CD4-positive, alpha-beta T cell treated with Interleukin-6 for 4 hours (primary cell): ENCODE measurements around the gene HLCS.

Source experiments
- DNase-seq: peaks from one replicate; pipeline ENCODE4 v3.0.0-alpha.2; 2020; ENCODE audit warnings: mixed read lengths

The HLCS gene

DNA sequence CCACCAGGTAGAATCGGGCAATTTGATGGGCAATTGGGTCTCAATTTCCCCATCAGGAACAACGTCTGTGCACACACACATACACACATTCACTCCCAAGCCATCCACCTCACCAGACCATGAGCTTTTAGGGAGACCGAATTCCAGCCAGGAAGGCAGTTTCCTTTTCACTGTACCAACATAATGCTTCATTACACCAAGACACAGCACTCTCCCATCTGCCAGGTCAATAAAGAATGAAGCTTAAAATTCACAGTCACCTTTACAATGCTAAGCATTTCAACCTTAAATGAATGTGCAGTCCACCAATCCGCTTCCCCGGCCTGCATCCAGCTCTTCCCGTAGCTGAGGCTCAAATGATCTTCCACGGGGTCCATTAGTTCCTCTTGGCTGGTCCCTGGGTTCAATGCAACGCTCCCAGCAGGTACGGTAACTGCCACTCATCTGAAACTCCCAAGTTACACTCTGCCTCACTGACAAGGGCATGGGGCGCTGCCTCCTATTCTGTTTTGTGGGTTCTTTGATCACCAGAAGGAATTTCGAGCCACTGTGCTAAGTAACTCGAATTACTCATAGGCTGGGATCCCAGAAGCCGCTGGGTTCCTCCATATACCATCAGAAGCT, 162.5 kb downstream of the HLCS start:
- no peak for DNase-seq

DNA sequence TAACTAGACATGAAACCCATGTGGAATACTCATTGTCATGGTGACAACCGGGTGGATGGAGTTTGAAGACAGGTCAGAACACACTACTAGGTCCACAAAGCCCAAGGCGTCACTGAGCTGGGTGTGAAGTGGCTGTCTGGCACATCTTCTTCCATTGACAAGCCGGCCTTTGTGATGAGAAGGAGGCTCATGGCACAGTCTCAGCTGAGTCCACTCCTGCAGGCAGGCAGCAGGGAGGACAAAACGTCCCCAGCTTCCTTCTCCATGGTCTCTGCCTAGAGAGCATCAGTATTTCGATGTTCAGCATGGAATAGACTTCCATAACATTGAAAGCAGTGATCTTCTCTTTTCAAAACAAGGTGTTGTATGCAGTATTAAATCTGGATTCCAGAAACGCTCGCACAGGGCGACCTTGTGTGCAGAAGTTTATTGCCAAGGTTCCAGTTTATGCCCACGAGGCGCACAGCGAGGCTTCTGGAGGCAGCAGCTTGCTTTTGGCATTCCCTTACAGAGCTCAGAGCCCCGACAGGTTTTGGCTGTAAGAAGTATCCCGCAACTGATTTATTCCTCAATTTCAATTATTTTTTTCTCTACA, 163.3 kb downstream of the HLCS start:
- DNase-seq, result no peak

DNA sequence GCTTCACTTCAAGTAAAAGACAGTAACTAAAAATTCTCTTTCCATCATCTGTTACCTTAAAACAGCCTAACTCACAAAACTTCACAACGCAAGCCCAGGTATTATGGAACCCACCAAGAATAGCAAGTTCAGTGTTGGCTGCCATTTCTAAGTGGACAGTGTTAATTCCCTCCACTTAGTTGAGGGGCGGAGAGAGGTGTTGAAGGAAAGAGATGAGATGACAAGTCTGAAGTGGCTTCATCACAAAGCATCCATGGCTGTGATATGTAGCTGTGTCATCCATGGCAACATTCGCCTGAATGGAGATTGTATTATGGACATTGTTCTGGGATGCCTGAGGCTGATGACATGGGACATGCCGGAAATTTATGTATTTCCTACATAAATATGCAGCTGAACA, 165.7 kb downstream of the HLCS start:
- no peak for DNase-seq

DNA sequence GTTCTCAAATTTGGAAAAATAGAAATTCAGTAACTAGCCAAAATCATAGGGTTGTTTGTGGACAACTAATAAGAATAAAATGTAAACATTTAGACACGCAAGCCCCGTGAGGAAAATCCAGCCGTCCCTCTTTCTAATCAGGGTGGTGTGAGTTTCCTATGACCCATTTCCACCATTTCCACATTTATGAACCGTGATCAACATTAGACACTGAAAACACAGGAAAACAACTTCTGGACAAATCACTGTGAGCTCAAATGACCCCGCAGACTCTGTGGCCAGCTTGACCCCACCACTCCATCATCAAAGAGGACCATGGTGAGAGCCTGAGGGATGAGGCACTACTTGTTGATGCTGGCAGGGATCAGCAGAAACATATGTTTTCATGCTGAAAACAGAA, 166.6 kb downstream of the HLCS start:
- no peak for DNase-seq

DNA sequence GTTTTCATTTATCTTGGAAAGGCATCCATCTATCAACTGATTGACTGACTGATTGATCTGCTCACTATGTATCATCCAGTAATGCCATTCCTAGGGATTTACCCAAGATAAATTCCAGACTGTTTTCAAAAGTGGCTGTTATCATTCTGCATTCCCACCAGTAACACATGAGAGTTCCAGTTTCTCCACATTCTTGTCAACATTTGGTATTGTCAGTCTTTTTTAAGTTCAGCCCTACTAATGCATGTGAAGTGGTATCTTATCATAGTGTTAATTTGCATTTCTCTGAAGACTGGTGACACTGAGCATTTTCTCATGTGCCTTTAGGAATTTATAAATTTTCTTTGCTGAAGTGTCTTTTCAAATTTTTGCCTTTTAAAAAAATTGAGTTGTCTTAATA, 168.0 kb downstream of the HLCS start:
- no peak for DNase-seq

DNA sequence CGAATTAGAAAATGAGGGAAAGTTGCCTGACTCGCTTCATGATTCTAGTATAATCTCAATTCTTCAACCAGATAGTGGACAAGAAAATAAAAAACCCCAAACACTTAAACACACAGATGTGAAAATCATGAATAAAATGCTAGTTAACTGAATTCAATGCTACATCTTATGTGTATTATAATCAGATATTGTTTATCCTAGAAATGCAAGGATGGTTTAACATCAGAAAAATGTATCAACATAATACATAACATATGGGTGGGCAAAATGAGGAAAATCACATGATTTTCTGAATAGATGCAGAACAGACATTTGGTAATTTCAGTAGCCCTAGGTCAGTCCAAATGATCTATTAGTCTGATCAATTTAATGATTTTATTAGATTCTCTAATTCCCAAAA, 170.4 kb downstream of the HLCS start:
- no peak for DNase-seq

DNA sequence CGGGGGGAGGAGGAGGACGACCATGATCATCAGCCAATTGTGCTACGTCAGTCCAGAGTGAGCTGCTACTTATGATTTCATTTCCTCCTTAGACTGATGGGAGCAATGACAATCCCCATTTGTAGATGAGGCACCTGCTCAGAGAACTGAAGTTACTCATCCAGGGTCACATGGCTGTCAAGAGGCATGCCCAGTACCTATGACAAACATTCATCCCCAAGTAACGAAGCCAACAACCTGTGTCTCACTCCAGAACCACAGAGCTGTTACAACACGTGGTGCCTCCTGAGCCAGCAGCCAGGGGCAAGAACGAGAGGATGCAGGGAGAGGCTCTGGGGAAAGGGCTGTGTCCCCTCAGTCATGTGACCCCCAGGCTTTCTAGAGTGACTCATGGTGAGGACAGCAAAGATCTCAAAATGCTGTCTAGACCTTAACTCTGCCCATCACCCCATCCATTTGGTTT, 173.9 kb downstream of the HLCS start:
- no peak for DNase-seq

DNA sequence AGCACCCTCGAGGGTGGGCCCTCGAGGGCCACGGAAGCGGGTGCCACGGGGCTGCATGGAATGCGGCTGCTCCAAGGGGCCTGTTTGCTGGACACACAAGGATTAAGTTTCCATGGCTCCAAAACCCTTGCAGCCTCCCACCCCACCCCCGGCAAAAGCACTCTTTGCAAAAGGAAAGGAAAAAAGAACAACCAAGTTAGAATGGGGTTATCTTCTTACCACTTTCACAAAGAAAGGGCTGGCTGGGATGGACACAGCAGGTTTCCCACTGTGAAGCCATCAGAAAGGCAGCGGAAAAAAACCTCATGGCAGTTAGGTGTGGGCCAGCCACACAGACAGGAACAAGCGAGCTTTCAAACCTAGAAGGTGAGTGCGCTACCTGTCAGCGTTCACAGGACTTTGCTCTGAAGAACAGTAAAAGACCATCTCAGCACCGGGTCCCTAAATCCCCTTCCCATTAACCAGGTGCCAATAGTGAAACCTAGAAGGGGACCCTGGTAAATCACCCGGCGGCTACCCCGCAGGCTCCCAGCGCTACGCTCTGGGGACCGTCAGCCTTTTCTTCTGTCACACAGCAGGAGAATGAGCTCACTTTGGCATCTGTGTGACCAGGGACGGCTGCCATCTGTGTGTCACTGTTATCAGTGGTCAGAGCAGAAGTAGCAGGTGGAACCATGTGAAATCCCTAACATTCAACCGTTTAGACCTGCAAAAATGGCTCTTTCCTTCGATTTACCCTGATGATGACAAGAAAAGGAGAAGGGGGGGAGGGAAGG, 174.6 kb downstream of the HLCS start:
- no peak for DNase-seq

DNA sequence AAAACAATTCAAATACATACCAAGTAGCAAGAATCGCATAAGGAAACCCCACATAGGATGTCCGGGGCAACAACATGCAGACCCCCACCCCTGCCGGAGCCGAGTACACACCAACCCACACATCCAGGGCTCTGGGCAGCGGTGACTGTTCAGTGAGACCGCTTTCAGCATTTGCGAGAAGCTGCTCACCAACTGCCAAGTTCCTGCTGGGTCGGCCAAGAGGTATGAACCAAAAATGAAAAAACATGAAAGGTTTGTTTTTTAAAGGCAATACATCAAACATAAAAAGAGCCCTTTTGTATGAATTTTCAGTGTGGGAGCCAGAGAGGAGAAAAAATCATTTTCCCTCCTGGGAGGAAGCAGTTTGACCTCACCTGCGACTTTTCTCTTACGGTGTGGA, 175.3 kb downstream of the HLCS start:
- no peak for DNase-seq

DNA sequence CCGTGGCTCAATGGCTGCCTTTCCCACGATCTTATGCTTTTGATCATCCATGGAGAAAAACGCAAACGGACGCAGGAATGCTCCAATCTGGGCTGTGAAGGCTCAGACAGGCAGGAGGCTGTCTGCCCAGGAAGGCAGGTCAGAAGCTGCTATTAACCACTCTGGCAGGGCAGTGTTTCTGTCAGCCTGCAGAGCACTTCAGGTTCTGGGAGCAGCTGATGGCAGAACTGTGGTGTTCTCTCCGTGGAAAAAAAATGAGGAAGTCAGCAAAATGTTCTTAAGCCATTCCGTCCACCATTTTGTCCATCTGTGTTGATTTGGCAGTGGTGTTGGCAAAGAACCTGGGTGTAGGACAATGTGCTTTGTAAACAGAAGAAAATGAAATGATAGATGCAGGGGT, 175.9 kb downstream of the HLCS start:
- no peak for DNase-seq

DNA sequence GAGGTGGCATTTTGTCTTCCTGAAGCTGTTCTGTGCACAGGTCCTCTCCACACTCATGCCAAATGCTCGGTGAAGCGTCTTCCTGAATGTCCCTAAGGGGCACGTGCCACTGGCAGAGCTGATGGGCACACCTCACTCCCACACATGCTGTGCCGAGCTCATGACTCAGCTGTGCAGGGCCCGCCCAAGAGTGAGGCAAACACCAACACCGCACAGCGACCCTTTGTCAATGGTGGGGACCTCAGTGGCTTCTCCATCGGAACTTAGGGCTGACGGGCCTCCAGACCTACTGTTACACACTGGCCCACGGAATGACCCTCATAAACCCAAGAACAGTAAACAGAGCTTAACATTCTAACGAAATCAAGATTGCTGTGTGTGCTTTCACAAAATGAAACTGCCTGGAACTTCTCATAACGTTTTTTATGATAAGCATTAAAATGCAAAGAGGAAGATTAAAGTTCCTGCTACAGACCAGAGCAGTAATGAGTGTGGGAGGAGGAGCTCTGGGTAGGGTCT, 178.3 kb downstream of the HLCS start:
- no peak for DNase-seq

DNA sequence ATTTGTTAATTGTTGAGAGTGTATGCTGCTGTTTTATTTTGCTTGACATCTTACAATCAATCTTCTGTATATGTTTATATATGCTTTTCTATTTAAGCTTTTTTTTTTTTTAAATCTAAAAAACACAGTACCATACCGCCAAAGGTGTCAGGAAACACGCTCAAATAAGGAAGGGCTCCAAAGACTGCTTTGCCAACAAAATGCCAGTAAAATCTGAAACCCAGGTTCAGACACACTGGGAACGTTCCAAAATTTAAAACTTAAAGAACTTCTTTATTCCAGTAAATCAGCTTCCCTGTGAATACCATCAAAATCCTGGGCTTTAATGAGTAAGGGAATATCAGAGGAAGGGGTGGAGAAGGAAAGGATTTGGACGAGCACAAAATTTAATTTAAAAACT, 180.3 kb downstream of the HLCS start:
- no peak for DNase-seq

DNA sequence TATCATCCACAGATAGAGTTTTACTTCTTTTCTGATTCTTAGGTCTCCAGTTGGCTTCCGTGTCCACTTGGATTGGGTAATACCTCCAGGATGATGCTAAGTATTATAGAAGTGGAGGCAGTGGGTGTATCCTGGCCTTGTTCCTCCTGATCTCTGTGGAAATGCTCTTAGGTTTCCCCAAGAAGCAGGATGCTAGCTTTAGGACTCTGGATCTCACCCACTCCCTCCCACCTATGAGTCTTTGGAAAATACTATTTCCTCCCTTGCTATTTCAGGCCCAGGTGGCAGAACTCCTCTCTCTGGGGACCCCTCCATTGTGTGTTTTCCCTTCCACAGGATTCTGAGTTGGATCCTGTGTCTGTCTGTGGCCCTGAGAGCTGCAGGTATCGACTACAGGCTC, 180.9 kb downstream of the HLCS start:
- no peak for DNase-seq

DNA sequence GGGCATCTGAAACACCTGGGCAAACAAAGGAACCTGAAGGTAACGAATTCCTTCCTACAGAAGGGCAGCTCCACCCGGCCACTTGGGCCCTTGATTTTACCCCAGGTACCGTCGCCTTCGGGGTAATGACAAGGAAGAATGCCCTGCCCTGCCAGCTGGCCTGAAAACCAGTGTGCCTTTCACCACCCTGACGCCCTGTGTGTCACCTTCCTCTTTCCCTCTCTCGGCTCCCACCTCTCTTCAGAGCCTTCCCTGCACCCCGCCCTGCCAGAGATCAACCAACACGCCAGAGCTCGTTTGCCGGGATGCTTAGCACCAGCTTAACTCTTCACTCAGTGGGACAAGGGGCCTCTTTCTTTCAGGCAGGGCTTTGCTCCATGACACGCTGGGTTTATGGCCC, 181.5 kb downstream of the HLCS start:
- DNase-seq, result no peak

DNA sequence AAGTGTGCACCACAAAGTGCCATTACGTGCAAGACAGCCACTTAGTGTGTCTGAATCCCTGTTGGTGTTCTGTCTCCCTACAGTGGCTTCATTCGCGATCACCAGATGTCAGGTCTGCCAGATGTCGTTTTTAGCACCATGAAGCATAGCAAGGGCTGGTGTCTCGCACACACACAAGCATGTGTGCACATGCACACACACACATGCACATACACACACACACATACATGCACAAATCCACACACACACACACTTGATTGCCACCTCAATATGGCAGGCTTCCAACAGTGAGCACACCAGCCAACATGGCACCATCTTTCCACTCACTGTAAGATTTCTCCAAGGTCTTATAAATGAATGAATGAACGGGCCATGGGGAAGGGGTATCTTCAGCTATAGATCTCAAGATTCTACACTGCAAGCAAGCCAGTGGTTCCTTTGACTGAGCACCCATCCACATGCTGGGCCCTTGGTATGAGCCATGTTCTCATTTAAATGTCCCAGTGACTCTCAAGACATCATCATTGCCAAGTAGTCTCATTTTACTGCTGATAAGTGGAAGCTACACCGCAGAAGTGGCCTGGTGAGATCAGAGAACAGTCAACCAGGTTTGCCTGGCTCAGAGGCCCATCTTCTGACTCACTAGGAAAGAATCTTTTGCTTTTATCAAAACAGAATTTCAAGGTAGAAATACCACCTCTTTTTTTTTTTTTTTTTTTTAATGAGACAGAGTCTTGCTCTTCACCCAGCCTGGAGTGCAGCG, 182.7 kb downstream of the HLCS start:
- no peak for DNase-seq

DNA sequence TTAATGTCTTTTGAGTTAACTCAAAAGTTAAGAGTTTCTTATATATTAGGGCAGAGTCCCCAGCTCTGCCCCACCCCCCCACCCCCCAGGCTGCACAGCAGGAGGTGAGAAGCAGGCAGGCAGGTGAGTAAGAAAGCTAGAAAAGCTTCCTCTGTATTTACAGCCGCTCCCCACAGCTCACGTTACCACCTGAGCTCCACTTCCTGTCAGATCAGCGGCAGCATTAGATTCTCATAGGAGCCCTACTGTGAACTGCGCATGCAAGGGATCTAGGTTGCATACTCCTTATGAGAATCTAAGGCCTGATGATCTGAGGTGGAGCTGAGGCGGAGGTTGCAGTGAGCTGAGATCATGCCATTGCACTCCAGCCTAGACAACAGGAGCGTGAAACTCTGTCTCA, 185.6 kb downstream of the HLCS start:
- DNase-seq, result no peak

DNA sequence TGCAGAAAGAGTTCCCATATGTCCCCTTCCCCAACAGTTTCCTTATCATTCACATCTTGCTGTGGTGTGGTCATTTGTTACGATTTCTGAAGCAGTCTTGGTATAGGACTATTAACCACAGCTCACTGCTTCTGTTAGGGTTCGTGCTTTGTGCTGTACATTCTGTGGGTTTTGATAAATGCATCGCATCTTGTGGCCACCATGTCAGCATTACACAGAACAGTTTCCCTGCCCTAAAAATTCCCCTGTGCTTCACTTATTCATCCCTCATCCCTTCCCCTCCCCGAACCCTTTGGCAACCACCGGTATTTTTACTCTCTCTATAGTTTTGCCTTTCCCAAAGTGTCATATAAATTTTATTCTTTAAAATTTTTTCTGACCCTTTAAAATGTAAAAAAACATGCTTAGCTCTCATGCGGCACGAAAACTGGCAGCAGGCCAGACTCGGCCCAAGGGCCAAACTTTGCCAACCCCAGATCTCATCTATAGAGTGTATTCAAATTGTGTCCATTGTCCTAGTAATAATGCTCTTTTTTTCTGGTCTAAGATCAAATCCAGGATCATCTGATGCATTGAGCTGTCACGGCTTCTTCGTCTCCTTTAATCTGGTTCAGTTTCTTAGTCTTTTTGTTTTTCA, 189.4 kb downstream of the HLCS start:
- no peak for DNase-seq

DNA sequence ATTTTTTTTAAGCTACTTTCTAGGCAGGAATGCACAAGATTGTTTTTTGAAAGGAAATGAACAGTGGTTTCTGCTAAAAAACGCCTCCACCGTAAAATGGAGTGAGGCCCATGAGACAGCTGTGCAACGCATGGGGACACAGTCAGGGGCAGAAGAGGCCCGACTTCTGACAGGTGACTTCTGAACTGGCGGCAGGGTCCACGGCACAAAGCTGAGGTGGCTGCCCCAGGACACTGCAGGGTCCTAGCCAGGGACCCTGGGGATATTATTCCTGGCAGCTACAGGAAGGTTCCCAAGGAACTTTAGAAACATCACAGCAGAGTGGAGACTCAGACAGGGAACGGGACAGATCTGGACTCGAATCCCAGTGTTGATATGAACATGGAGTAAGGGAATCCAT, 192.5 kb downstream of the HLCS start:
- DNase-seq, result no peak

DNA sequence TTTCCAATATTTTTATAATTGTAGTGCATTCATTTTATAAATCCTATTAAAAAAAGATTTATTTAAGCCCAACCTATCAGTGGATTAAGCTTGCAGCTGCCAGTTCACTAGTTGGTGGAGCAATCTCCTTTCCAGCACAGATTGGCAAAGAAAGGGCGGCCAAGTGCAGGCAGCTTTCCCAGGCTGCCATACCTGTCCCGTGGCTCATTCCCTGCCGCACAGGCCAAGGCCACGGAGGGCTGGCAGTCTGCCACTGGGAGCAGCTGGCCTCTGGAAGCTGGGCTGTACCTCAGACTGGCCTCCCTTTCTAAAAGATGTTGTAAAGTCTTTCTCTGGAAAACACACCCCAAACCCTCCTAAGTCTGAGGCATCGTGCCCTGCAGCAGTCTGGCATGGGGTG, 193.4 kb downstream of the HLCS start:
- no peak for DNase-seq

DNA sequence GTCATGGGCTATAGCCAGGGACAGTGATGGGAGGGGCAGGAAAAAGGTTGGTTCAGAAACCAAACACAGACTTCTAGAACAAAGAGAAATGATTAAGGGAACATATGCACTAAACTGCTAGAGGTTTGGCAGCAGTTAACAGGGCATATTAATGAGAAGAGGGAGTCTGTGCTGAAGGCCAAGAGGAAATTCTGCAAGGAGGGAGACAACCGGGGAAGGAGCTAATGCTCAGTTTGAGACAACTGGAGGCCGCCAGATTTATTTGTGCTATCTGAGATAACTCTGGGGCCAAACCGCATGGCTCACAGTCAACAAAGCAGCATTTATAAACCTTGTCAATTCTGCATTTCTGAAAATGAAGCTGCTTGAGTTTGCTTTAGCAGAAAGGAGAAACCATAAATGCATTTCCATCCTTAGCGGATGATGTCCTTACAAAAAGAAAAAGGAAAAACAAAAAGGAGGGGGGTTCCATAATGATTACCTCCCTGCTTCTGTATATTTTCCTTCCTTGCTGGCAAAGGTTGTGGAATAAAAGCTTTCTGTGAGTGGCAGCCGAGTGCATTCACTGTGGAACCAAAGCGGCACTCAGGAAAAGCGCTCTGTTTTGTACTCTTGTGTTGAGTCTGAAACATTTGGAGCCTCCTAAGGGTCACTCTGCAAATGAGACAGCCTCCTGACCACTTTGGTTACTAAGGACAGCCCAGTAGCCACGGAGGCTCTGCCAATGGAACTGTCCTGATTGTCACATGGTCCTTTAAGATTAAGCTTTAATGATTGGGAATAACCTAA, 197.2 kb downstream of the HLCS start:
- no peak for DNase-seq

DNA sequence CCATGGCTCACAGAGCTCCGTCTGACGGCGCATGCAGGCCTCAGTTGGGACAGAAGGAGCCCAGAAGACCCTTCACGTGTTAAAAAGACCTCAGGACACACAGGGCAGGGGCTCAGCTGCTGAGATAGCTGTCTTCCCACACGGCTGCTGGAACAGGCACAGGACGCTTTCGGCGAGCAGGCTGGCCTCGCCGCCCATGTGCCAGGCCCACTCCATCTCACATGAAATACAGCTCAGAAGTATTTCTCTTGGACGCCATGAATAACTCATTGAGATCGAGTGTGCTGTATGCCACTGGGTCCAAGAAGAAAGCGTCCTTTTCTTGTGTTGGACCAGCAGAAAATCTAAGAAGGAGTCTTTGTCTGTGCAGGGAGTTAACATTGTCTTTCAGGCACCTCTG, 198.0 kb downstream of the HLCS start:
- no peak for DNase-seq

DNA sequence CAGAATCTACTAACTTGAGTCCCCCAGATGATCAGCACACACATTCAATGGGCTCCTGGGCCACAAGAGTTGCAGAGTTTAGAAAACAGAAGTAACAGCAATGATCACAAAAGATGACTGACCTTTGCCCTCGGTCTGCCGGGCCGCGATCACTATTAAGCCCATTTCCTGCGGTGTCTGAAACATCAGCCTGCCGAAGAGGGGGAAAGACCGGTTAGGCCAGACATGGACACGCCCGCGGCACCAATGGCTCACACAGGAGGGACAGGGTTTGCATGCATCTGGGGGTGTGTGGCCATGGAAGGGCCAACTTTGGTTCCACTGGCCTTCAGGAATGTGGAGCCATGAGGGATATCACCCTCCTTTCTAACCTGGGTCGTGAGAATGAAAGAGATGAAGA, 199.4 kb downstream of the HLCS start:
- DNase-seq, result no peak
